LoVo (cell line): ENCODE data around the gene ZNF117.
"Not testable (repeated sequence)": the region's sequence is repeated elsewhere in the genome, so short reads cannot be mapped to it uniquely, and the experiment has no call there.

Source experiments
- DNase-seq: peaks from one replicate; pipeline ENCODE4 v3.0.0-alpha.2; 2016; ENCODE audit warnings: low spot score

Gene ZNF117

GRCh38 chr7:64990936-64991335 is at the start of gene ZNF117:
Gene ZNF117, minus strand, starts transcription at chr7:64991036.
- DNase-seq: no peak

DNA sequence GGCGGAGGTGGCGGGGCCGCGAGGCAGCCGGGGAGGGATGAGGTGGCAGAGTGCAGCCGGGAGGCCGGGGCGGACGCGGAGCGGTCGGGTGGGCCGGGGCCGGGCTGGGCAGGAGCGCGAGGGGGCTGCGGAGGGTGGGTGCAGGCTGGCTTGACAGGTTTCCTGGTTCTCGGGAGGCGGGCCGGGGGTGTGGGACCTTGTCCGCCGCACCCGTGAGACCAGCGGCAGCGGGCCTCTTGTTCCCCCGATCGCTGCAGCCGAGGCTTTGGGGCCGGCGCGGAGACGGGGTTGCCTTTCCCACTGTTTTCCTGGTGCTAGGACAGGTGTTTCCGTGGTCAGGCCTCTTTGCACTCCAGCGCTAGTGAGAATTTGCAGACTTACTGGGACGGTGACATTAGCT is 47.9 kb upstream of the ZNF117 start:
- DNase-seq: peak; percentile 38

DNA sequence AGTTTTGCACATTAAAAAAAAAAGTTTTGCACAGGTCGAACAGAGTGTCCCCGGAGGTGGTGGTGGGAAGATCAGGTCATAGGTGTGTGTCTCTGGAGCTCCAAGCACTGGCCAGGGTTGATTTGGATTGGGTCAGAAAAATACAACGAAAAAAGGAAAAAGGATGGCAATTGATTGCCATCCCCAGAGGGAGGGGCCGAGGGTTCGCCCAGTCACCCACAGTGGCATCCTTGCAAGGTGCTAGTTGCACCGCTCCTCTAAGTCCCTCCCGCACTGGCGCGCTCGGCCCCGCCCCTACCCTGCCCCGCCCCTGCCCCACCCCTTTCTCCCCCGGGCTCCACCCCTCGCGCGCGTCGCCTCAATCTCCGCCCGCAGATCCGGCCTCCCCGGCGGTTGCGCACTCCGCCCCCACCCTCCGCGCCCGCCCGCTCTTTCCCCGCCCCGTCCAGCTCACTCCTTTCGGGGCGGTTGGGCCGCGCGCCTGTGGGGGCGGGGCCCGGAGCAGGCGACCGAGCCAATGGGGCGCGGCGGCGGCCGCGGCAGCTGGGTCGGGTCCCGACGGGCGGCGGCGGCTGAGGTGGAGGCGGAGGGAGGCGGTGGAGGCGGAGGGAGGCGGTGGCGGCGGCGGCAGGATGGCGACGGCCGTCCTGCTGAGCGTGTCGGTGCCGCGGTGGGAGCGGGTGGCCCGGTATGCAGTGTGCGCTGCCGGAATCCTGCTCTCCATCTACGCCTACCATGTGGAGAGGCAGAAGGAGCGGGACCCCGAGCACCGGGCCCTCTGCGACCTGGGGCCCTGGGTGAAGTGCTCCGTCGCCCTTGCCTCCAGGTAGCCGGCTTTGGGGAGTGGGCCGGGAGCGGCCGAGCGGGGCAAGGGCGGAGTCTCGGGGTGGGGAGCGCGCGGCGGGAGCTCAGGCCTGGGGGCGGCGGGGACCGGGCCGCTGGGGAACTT is 47.2 kb upstream of the ZNF117 start:
- DNase-seq: peak; percentile 97

- not testable (repeated sequence) for DNase-seq
These were observed 45.7 kb upstream of the ZNF117 start for GRCh38 chr7:65036526-65036925.

DNA sequence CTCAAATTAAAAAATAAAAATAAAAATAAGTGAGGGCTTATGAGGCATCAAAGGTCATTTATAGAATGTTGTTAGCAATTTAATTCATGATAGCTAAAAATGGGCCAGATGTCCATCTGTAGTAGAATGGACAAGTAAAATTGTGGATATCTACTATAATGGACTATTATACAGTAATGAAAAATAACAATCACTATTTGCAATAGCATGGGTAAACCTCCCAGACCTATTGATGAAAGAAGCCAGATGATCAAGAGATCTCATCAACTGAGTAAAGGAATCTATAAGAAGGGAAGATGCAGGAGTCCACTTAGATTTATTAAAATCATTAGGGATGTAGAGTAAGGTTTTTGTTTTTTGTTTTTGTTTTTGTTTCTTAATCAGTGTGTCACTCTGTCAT is 44.6 kb upstream of the ZNF117 start:
- not testable (repeated sequence) for DNase-seq

DNA sequence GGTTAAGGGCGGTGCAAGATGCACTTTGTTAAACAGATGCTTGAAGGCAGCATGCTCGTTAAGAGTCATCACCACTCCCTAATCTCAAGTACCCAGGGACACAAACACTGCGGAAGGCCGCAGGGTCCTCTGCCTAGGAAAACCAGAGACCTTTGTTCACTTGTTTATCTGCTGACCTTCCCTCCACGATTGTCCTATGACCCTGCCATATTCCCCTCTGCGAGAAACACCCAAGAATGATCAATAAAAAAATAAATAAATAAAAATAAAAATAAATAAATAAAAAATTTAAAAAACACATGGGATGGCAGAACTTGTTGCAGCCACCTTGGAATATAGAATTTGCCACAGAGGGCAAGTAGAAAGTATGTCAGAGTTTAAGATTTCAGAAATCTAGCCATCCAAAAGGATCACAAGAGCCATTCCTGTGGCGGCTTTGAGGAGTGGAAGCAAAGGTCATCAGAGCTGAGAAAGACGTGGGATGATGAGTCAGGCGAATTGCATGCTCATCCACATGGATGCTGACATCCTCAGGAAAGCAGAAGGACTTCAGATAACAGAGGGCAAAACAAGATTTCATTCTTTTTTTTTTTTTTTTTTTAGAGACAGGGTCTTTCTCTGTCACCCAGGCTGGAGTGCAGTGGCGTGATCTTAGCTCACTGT is 43.4 kb upstream of the ZNF117 start:
- DNase-seq: peak; percentile 29

- DNase-seq: not testable (repeated sequence)
These were observed 42.6 kb upstream of the ZNF117 start for GRCh38 chr7:65033391-65033790.

DNA sequence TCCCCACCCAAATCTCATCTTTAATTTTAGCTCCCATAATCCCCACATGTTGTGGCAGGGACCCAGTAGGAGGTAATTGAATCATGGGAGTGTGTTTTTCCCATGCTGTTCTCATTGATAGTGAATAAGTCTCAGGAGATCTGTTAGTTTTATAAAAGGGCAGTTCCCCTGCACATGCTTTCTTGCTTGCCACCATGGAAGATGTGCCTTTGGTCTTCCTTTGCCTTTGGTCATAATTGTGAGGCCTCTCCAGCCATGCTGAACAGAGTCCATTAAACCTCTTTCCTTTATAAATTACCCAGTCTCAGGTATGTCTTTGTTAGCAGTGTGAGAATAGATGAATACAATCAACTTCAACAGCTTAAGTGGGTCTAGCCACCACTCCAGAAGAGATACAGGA is 34.2 kb upstream of the ZNF117 start:
- DNase-seq: not testable (repeated sequence)

DNA sequence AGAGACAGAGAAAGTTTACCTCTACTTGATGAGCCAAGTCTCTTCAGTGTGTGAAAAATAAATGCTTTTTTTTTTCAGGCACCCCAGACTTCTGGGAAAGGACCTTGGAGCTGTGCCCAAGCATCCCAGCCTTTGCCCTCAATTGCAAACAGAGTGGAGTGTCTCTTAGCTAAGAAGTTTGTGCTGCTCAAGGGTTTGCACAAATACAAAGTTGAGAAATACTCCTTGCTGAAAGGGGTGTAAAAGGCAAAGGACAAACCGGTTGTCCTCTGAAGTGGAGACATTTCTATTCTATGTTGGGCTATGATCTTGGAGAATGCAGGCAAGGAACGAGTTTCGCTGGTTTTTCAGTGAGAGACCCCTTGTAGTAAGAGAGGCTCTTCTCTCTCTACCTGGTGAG is 30.1 kb upstream of the ZNF117 start:
- DNase-seq: not testable (repeated sequence)

- not testable (repeated sequence) for DNase-seq
These were observed 19.0 kb upstream of the ZNF117 start for GRCh38 chr7:65009881-65010280.

GRCh38 chr7:65009394-65009793 is 18.6 kb upstream of the ZNF117 start:
- not testable (repeated sequence) for DNase-seq

DNA sequence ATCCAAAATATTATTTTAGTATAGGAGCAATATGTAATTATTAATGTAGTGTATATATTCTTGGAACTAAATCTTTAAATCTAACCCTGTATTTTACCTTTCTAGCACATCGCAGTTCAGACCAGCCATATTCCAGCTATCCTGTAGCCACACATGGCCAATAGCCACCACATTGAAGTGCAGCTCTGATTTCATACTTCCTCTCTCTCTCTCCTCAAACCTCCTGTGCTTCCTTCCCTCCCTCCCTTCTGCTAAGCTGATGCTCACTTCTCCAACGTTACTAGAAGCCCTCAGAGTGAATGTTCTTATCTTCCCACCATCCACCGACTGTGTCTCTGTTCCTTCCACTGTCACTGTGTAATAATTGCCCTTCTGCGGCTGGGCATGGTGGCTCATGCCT is 16.2 kb upstream of the ZNF117 start:
- DNase-seq: not testable (repeated sequence)

DNA sequence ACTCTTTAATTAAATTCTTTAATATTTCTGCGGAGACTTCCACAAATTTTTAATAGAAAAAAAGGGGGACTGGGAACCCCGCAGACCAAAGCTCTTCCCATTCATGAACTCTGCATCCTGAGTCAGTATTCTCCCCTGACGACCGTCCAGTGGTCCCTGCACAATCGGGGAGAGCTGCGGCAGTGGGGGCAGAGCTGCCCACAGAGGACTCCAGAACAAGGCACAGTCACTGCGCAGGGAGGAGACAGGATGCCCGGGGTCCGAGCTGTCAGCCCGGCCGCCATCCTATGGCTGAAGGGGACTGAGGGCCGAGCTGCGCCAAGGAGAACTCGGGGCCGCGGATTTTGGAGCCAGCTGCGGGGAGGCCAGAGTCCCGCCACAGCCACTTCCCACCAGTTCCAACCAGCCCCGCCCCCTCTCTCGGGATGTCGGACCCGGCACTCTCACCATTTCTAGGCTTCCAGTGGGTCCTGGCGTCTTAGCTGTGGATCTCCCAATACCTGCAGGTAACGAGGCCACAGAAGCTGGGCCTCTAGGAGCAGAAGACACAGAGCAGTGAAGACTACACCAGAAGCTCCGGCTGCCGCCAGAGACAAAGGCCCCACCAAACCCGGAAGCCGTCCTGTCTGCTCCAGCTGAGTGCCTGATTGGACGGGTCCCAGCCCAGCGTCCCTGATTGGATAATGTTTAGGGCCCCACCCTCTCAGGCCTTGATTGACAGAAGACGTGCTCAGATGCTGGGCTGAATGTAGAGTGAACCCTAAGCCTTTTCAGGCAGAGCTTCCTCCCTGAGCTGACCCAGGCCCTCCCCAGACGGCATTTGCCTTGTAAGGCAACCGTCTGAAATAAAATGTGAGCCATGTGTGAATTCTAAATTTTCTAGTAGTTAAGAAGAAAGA is 15.5 kb upstream of the ZNF117 start, which contains the start of gene ERV3-1:
Gene ERV3-1, minus strand, starts transcription at position 594 of the 899 bp plus-strand sequence. CDS start 13,661 bp downstream, outside the sequence.
- peak; percentile 95 for DNase-seq

GRCh38 chr7:65004575-65004974 is 13.7 kb upstream of the ZNF117 start:
- no peak for DNase-seq

DNA sequence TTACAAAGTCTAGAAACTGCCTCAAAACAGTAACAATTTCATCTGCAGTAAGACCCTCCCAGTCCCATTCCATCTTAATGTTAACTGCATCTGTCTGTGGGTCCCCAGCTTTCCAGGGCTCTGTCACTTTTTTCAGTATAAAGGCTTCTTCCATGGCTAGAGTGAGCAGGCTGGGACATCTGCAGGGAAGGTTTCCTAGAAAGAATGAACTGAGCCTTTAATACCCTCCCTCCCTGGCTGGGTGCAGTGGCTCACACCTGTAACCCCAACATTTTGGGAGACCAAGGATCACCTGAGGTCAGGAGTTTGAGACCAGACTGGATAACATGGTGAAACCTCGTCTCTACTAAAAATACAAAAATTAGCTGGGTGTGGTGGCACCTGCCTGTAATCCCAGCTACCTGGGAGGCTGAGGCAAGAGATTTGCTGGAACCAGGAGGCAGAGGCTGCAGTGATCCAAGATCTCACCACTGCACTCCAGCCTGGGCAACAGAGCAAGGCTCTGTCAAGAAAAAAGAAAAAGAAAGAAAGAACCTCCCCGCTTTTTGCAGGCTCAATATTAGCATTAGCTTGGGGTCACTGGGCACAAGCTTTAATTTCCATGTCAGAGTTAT is 12.2 kb upstream of the ZNF117 start:
- DNase-seq: no peak

GRCh38 chr7:65001291-65001814 is 10.5 kb upstream of the ZNF117 start:
- DNase-seq: no peak

- peak; percentile 62 for DNase-seq
These were observed 8.5 kb upstream of the ZNF117 start for GRCh38 chr7:64999165-65000004.

DNA sequence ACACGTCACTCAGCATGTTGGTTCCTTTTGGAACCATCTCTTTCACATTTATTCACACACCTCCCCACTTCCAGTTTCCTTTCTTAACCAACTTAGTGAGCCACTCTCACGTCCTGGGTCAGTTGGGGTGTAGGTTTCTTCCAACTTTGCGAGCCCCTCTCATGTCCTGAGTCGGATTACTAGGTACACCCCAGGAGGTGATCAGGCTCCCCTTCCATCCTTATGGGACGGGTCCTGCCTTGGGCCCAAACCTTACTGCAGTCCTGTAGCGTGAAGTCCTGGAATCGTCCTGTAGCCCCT is 8.0 kb upstream of the ZNF117 start:
- no peak for DNase-seq

- peak; percentile 67 for DNase-seq
These were observed 7.1 kb upstream of the ZNF117 start for GRCh38 chr7:64997927-64998391.

GRCh38 chr7:64997164-64997908 is 6.5 kb upstream of the ZNF117 start:
- no peak for DNase-seq
